IPS-20b (cell line): ENCODE results near the gene TECTB.

ENCODE experiments used
- H3K27ac ChIP-seq: one replicate; pipeline ENCODE4 v1.5.1; 2013; ENCODE audit warnings: low read length
- H3K27me3 ChIP-seq: 2 replicates; pipeline ENCODE4 v1.6.1; 2013; ENCODE audit warnings: mild to moderate bottlenecking, low read length, inconsistent platforms; ENCODE audit not compliant: insufficient read depth
- H3K36me3 ChIP-seq: 2 replicates; pipeline ENCODE4 v1.6.1; 2013; ENCODE audit warnings: low read depth, mild to moderate bottlenecking, inconsistent platforms, low read length, moderate library complexity; ENCODE audit not compliant: insufficient read depth
- H3K4me1 ChIP-seq: 2 replicates; pipeline ENCODE4 v1.6.1; 2013; ENCODE audit warnings: mild to moderate bottlenecking, control low read depth, inconsistent platforms, low read length, moderate library complexity; ENCODE audit not compliant: insufficient read depth
- H3K4me3 ChIP-seq: 2 replicates; pipeline ENCODE4 v1.5.1; 2013; ENCODE audit warnings: mild to moderate bottlenecking, low read length, inconsistent platforms
- H3K9ac ChIP-seq: 2 replicates; pipeline ENCODE4 v1.6.1; 2013; ENCODE audit warnings: low read depth, mild to moderate bottlenecking, inconsistent platforms, low read length, moderate library complexity
- H3K9me3 ChIP-seq: 2 replicates; pipeline ENCODE4 v1.6.1; 2013; ENCODE audit warnings: mild to moderate bottlenecking, low read depth, low read length, inconsistent platforms; ENCODE audit not compliant: insufficient read depth

TECTB gene

GRCh38 chr10:112352044-112352443, 68.8 kb downstream of the TECTB start:
- H3K9me3 ChIP-seq, result no peaks in the 10 kb centered on the region
- no peaks in the 10 kb centered on the region for H3K4me1 ChIP-seq
- no peak overlapping the region for H3K9ac ChIP-seq
- H3K27me3 ChIP-seq, result no peaks in the 10 kb centered on the region
- no peak overlapping the region for H3K27ac ChIP-seq
- H3K36me3 ChIP-seq, result no peaks in the 10 kb centered on the region
- H3K4me3 ChIP-seq, result no peak overlapping the region

- Histone ChIP-seq H3K4me3 (no peak overlapping the region), H3K36me3 (no peaks in the 10 kb centered on the region), H3K27ac (no peak overlapping the region), H3K4me1 (no peaks in the 10 kb centered on the region), H3K27me3 (peaks cover 8% of the 10 kb centered on the region; the same call in 1 of the 2 replicates), H3K9ac (no peak overlapping the region), H3K9me3 (no peaks in the 10 kb centered on the region)
Observed at GRCh38 chr10:112353046-112353445, 69.8 kb downstream of the TECTB start.
